ENCODE measurements around the gene CDH13.

DNA sequence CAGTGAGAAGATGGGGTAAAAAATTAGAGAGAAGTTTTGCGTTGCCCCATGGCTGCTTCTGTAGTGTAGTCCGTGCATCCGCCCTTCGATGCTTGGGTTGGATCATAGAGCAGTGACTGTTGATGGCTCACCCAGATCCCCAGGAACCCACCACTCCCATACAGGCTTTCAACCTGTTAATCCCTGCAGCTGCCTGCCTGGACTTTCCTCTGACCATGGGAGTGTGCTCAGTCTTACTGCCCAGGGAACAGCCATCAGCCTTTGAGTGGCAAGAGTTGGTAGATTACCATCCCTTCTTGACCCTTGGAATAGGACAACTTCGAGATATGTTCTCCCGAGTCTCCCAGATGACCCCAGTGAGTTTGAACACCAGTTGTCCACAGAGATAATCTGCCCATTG is 881.5 kb downstream of the CDH13 start:
- no peak for TF ChIP-seq ATF2 (tag by site-specific recombination; IDR thresholded peaks at IDR 0.05; ENCODE audit: low read depth)
- TF ChIP-seq INSM2 (tag by site-specific recombination; IDR thresholded peaks at IDR 0.05): no peak
- TF ChIP-seq KLF8 (tag by site-specific recombination; IDR thresholded peaks at IDR 0.05): no peak
- TF ChIP-seq ZNF23 (tag by site-specific recombination; IDR thresholded peaks at IDR 0.05; ENCODE audit: borderline replicate concordance): no peak
- no peak for TF ChIP-seq ZBTB26 (tag by site-specific recombination; optimal IDR thresholded peaks at IDR 0.05)
- no peak for TF ChIP-seq ZNF776 (tag by site-specific recombination; IDR thresholded peaks at IDR 0.05; ENCODE audit: borderline replicate concordance)
- TF ChIP-seq ZBTB17 (tag by site-specific recombination; IDR thresholded peaks at IDR 0.05): no peak

Measured in HEK293 (cell line).